ENCODE data around the gene RPL32. TPM values are rescaled to one million over a fixed set of nuclear protein-coding genes. Genes with fewer than 3 reads are reported as not detected.

The RPL32 gene
- total RNA-seq, 1 experiment from 2014 or later = 2,021 TPM

DNA sequence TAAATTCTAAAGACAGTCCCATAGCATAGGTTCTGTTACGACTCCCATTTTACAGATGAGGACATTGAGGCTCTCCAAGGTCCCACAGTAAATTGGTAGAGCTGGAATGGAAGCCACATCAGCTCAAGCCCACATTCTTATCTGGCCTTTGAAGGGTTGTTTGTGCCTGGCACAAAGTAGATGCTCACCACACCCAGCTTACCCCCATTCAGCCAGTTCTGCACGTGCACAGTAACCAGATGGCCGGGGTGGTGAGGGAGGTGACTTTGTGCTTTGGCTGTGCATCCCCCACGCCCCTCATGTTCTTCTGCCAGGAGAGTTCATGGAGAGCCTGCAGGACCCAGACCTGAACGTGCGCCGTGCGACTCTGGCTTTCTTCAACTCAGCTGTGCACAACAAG, 16.2 kb downstream of the RPL32 start:
- no peaks in the 10 kb centered on the region for H3K4me1 ChIP-seq (ENCODE audit: insufficient read depth, low read length)
- no peak overlapping the region for H2BK5ac ChIP-seq (ENCODE audit: insufficient read length, low read length)
- no peak overlapping the region for H3K9ac ChIP-seq (ENCODE audit: extremely low read depth, insufficient read length, low read length)
- no CpG with 5 or more reads among the region's 8 CpGs for WGBS (ENCODE audit: extremely low coverage, insufficient read length, low lambda C conversion rate)
- no peak overlapping the region for H4K5ac ChIP-seq (ENCODE audit: insufficient read length, low read depth, low read length)
- H2AFZ ChIP-seq (ENCODE audit: low read length) = no peak overlapping the region
- H3K4me1 Mint-ChIP-seq = peaks cover 3 to 6% of the 10 kb centered on the region in 2 experiments; a peak in 3 of 4 replicates
- no peak overlapping the region for H3K56ac ChIP-seq (ENCODE audit: insufficient read length, low read depth, low read length)
- H3K18ac ChIP-seq (ENCODE audit: insufficient read length, low read depth, low read length) = no peak overlapping the region
- no peaks in the 10 kb centered on the region for H3K23me2 ChIP-seq (ENCODE audit: insufficient read length, low read depth, low read length, poor library complexity, severe bottlenecking)
- no peak overlapping the region for H3K4ac ChIP-seq (ENCODE audit: low read depth, low read length)
- no peak overlapping the region for H2BK15ac ChIP-seq (ENCODE audit: low read depth, low read length)
- no peaks in the 10 kb centered on the region; the same call in 1 of the 2 replicates for H3K27me3 Mint-ChIP-seq (ENCODE audit: low read depth)
- H3K4me3 Mint-ChIP-seq = no peak overlapping the region
- H3K79me2 ChIP-seq (ENCODE audit: insufficient read depth, low read length) = no peaks in the 10 kb centered on the region
- H2BK120ac ChIP-seq (ENCODE audit: low read depth, low read length, poor library complexity, severe bottlenecking) = no peak overlapping the region
- H2BK12ac ChIP-seq (ENCODE audit: insufficient read length, low read depth, low read length) = no peak overlapping the region
- H4K20me1 ChIP-seq (ENCODE audit: control insufficient read depth, insufficient read depth, insufficient read length) = no peaks in the 10 kb centered on the region
- no peak overlapping the region for H3K14ac ChIP-seq (ENCODE audit: insufficient read depth, low read length)
- no peaks in the 10 kb centered on the region for H3K9me3 Mint-ChIP-seq
- H3K23ac ChIP-seq (ENCODE audit: insufficient read length, low read depth, low read length) = no peak overlapping the region
- H2BK20ac ChIP-seq (ENCODE audit: low read depth, low read length, poor library complexity, severe bottlenecking) = no peak overlapping the region
- no peak overlapping the region for H3K27ac Mint-ChIP-seq
- peaks cover 3 to 10% (median 6%) of the 10 kb centered on the region in 3 experiments for H3K36me3 Mint-ChIP-seq (ENCODE audit: insufficient read depth in 1 of 3, low read depth in 3 of 3)
- H4K8ac ChIP-seq (replicated peaks; ENCODE audit: insufficient read length, low read depth, low read length) = no peak overlapping the region
- no peaks in the 10 kb centered on the region for H3K79me1 ChIP-seq (ENCODE audit: insufficient read depth, low read depth, low read length, poor library complexity, severe bottlenecking)
- H3K4me2 ChIP-seq (ENCODE audit: insufficient read depth, insufficient read length, low read length) = no peak overlapping the region
- no peaks in the 10 kb centered on the region for H3K9me3 ChIP-seq (ENCODE audit: control insufficient read depth, low read depth, low read length)
- no peak overlapping the region for H2AK5ac ChIP-seq (ENCODE audit: insufficient read length, low read length)
- H4K91ac ChIP-seq (ENCODE audit: insufficient read length, low read depth, low read length) = no peak overlapping the region
- no peaks in the 10 kb centered on the region for H3K27me3 ChIP-seq (ENCODE audit: insufficient read depth, low read length)
- no peak for DNase-seq
- TF ChIP-seq, protein P1, sequence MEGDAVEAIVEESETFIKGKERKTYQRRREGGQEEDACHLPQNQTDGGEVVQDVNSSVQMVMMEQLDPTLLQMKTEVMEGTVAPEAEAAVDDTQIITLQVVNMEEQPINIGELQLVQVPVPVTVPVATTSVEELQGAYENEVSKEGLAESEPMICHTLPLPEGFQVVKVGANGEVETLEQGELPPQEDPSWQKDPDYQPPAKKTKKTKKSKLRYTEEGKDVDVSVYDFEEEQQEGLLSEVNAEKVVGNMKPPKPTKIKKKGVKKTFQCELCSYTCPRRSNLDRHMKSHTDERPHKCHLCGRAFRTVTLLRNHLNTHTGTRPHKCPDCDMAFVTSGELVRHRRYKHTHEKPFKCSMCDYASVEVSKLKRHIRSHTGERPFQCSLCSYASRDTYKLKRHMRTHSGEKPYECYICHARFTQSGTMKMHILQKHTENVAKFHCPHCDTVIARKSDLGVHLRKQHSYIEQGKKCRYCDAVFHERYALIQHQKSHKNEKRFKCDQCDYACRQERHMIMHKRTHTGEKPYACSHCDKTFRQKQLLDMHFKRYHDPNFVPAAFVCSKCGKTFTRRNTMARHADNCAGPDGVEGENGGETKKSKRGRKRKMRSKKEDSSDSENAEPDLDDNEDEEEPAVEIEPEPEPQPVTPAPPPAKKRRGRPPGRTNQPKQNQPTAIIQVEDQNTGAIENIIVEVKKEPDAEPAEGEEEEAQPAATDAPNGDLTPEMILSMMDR (conservative IDR thresholded peaks at IDR 0.05) = no peak
- H3T11ph ChIP-seq (ENCODE audit: low read length) = no peak overlapping the region
- H3K27ac ChIP-seq (ENCODE audit: insufficient read length, low read depth, low read length) = no peak overlapping the region
